SK-N-SH (cell line): ENCODE measurements around the gene MRAP. TPM values are rescaled to one million over a fixed set of nuclear protein-coding genes. Genes with fewer than 3 reads are reported as not detected.

ENCODE experiments used
- CHD2 ChIP-seq: fragments of 150-350 bp; IDR thresholded peaks from 2 replicates; pipeline ENCODE4 v1.6.1; 2018; ENCODE audit warnings: low read length; ENCODE audit not compliant: partially characterized antibody
- FOXJ3 ChIP-seq: sonication (generic); formaldehyde crosslinking; IDR thresholded peaks from 2 replicates; pipeline ENCODE4 v1.5.1; 2020; ENCODE audit warnings: mild to moderate bottlenecking, missing genetic modification reagents
- GABPA ChIP-seq: IDR thresholded peaks from 2 replicates; pipeline ENCODE4 v1.4.0; 2012; ENCODE audit warnings: low read depth, mild to moderate bottlenecking
- GATA2 ChIP-seq: sonication (generic); formaldehyde crosslinking; IDR thresholded peaks from 2 replicates; pipeline ENCODE4 v1.5.0; 2020; ENCODE audit warnings: mild to moderate bottlenecking, missing genetic modification reagents
- JUND ChIP-seq: IDR thresholded peaks from 2 replicates; pipeline ENCODE4 v1.4.0; 2012
- RAD21 ChIP-seq: IDR thresholded peaks from 2 replicates; pipeline ENCODE4 v1.6.1; 2012; ENCODE audit warnings: mild to moderate bottlenecking, low read length
- SMC3 ChIP-seq: IDR thresholded peaks from 2 replicates; pipeline ENCODE4 v1.6.1; 2012; ENCODE audit warnings: low read depth, low read length, improper control_type of control experiment
- TCF12 ChIP-seq: IDR thresholded peaks from 2 replicates; pipeline ENCODE4 v1.4.0; 2012
- polyA plus RNA-seq, 3 experiments: library from polyadenylated mRNA; depleted of rRNA; stranded (reverse); fragments of >200 nt; gene quantifications; 2 replicates each; pipeline ENCODE4 v1.2.3, GENCODE V29; 2012
- TF ChIP-seq, protein P1 (sequence below): IDR thresholded peaks from 2 replicates; pipeline ENCODE4 v1.6.1; 2012; ENCODE audit warnings: mild to moderate bottlenecking, low read depth, low read length, moderate library complexity
- TF ChIP-seq, protein P2 (sequence below): fragments of 150-350 bp; IDR thresholded peaks from 2 replicates; pipeline ENCODE4 v1.6.1; 2016; ENCODE audit warnings: mild to moderate bottlenecking, low read depth, low read length
- TF ChIP-seq, protein P3 (sequence below): fragments of 200-600 bp; sonication (generic); IDR thresholded peaks from 2 replicates; pipeline ENCODE4 v1.6.1; 2017; ENCODE audit warnings: antibody characterized with exemption, mild to moderate bottlenecking, moderate library complexity

Gene MRAP
- polyA plus RNA-seq, 1 of the 3 experiments (the other 2 are of a cell fraction), result not detected

DNA sequence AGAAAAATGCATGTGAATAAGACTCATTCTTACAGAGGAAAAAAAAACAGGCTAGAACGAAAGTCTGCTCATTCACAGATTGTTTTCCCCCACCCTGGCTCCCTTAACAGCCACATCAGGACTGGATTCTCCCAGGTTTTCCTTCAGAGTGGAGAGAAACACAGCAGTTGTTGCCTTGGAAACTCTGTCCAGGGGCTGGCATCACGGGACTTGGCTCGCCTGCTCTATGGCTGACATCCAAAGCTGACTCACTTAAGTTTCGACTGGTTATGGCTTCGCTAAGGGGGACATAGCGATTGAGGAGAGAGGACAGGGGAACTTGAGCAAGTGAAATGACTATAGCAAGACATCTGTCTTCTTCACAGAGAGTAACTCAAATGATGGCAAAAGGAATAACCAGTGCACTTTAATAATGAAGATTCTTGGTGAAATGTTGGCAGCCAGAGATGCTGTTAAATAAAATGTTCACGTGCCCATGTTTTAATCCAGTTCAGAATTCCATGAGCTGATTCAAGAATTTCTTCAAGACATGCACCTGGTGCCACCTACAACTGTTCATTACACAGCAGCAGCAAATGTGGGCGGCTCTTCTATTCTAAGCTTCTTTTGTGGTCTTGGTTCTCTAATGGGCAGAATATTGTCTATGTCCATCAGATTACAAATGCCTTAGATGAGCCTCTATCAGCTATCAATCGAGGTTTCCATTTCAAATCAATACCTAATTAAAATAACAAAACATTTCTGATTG, 41.6 kb upstream of the MRAP start (continued):
- TF ChIP-seq, protein P1, sequence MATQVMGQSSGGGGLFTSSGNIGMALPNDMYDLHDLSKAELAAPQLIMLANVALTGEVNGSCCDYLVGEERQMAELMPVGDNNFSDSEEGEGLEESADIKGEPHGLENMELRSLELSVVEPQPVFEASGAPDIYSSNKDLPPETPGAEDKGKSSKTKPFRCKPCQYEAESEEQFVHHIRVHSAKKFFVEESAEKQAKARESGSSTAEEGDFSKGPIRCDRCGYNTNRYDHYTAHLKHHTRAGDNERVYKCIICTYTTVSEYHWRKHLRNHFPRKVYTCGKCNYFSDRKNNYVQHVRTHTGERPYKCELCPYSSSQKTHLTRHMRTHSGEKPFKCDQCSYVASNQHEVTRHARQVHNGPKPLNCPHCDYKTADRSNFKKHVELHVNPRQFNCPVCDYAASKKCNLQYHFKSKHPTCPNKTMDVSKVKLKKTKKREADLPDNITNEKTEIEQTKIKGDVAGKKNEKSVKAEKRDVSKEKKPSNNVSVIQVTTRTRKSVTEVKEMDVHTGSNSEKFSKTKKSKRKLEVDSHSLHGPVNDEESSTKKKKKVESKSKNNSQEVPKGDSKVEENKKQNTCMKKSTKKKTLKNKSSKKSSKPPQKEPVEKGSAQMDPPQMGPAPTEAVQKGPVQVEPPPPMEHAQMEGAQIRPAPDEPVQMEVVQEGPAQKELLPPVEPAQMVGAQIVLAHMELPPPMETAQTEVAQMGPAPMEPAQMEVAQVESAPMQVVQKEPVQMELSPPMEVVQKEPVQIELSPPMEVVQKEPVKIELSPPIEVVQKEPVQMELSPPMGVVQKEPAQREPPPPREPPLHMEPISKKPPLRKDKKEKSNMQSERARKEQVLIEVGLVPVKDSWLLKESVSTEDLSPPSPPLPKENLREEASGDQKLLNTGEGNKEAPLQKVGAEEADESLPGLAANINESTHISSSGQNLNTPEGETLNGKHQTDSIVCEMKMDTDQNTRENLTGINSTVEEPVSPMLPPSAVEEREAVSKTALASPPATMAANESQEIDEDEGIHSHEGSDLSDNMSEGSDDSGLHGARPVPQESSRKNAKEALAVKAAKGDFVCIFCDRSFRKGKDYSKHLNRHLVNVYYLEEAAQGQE, result no peak
- TF ChIP-seq RAD21 (peak; percentile 53), GABPA (no peak), JUND (peak; percentile 44; the same call in 1 of the 2 replicates), CHD2 (peak; percentile 43), SMC3 (no peak), TCF12 (peak; percentile 38; the same call in 1 of the 2 replicates), FOXJ3 (CRISPR knock-in tag) (0 out of 2 replicates have a peak, but pooled peaks have one; percentile 50), GATA2 (CRISPR knock-in tag) (no peak)
- TF ChIP-seq, protein P2, sequence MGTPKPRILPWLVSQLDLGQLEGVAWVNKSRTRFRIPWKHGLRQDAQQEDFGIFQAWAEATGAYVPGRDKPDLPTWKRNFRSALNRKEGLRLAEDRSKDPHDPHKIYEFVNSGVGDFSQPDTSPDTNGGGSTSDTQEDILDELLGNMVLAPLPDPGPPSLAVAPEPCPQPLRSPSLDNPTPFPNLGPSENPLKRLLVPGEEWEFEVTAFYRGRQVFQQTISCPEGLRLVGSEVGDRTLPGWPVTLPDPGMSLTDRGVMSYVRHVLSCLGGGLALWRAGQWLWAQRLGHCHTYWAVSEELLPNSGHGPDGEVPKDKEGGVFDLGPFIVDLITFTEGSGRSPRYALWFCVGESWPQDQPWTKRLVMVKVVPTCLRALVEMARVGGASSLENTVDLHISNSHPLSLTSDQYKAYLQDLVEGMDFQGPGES, result no peak
- TF ChIP-seq, protein P3, sequence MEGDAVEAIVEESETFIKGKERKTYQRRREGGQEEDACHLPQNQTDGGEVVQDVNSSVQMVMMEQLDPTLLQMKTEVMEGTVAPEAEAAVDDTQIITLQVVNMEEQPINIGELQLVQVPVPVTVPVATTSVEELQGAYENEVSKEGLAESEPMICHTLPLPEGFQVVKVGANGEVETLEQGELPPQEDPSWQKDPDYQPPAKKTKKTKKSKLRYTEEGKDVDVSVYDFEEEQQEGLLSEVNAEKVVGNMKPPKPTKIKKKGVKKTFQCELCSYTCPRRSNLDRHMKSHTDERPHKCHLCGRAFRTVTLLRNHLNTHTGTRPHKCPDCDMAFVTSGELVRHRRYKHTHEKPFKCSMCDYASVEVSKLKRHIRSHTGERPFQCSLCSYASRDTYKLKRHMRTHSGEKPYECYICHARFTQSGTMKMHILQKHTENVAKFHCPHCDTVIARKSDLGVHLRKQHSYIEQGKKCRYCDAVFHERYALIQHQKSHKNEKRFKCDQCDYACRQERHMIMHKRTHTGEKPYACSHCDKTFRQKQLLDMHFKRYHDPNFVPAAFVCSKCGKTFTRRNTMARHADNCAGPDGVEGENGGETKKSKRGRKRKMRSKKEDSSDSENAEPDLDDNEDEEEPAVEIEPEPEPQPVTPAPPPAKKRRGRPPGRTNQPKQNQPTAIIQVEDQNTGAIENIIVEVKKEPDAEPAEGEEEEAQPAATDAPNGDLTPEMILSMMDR, result no peak
- TF ChIP-seq, all 33 proteins: peak for 11
